ENCODE measurements around the gene CASP14.
"Not testable (repeated sequence)": the region's sequence is repeated elsewhere in the genome, so short reads cannot be mapped to it uniquely, and the experiment has no call there.

The CASP14 gene

GRCh38 chr19:15048885-15049541, at the start of gene CASP14:
Gene CASP14 (plus strand): TSS chr19:15049480. CDS start chr19:15052252, 2,772 bp downstream.
- H3K9me3 ChIP-seq (ENCODE audit: control insufficient read depth, low read length) = no peaks in the 10 kb centered on the region
- no peak within 1 kb of the TSS for H3K9ac ChIP-seq (ENCODE audit: low read length)
- no peak within 1 kb of the TSS for H3K4me3 ChIP-seq (ENCODE audit: low read length)
- H3K36me3 ChIP-seq (ENCODE audit: control insufficient read depth, insufficient read depth, low read length) = no peaks in the 10 kb centered on the region
- H3K27me3 ChIP-seq (ENCODE audit: control insufficient read depth, insufficient read depth, low read length) = no peaks in the 10 kb centered on the region
- H3K4me1 ChIP-seq (ENCODE audit: control insufficient read depth, insufficient read depth, low read length) = no peaks in the 10 kb centered on the region

GRCh38 chr19:15008308-15008707, 41.0 kb upstream of the CASP14 start:
- no peaks in the 10 kb centered on the region for H3K36me3 ChIP-seq (ENCODE audit: control insufficient read depth, insufficient read depth, low read length)
- no peaks in the 10 kb centered on the region for H3K9me3 ChIP-seq (ENCODE audit: control insufficient read depth, low read length)
- no peak overlapping the region for H3K4me3 ChIP-seq (ENCODE audit: low read length)
- H3K27me3 ChIP-seq (ENCODE audit: control insufficient read depth, insufficient read depth, low read length) = peaks cover 17% of the 10 kb centered on the region
- no peaks in the 10 kb centered on the region for H3K4me1 ChIP-seq (ENCODE audit: control insufficient read depth, insufficient read depth, low read length)
- no peak overlapping the region for H3K9ac ChIP-seq (ENCODE audit: low read length)

GRCh38 chr19:15010501-15011300, 38.6 kb upstream of the CASP14 start:
- no peak overlapping the region for H3K4me3 ChIP-seq (ENCODE audit: low read length)

GRCh38 chr19:15014579-15014978, 34.7 kb upstream of the CASP14 start:
- Histone ChIP-seq H3K4me3 (ENCODE audit: low read length) (no peak overlapping the region), H3K27me3 (ENCODE audit: control insufficient read depth, insufficient read depth, low read length) (peaks cover 17% of the 10 kb centered on the region), H3K4me1 (ENCODE audit: control insufficient read depth, insufficient read depth, low read length) (no peaks in the 10 kb centered on the region), H3K9me3 (ENCODE audit: control insufficient read depth, low read length) (no peaks in the 10 kb centered on the region), H3K9ac (ENCODE audit: low read length) (no peak overlapping the region), H3K36me3 (ENCODE audit: control insufficient read depth, insufficient read depth, low read length) (no peaks in the 10 kb centered on the region)

More at GRCh38 chr19:15010501-15011300, 38.6 kb upstream of the CASP14 start:
- no peak overlapping the region for H3K9ac ChIP-seq (ENCODE audit: low read length)
- peaks cover 17% of the 10 kb centered on the region for H3K27me3 ChIP-seq (ENCODE audit: control insufficient read depth, insufficient read depth, low read length)
- H3K9me3 ChIP-seq (ENCODE audit: control insufficient read depth, low read length) = no peaks in the 10 kb centered on the region
- no peaks in the 10 kb centered on the region for H3K4me1 ChIP-seq (ENCODE audit: control insufficient read depth, insufficient read depth, low read length)
- no peaks in the 10 kb centered on the region for H3K36me3 ChIP-seq (ENCODE audit: control insufficient read depth, insufficient read depth, low read length)

- Histone ChIP-seq H3K4me1 (ENCODE audit: control insufficient read depth, insufficient read depth, low read length) (no peaks in the 10 kb centered on the region), H3K27me3 (ENCODE audit: control insufficient read depth, insufficient read depth, low read length) (peaks cover 8% of the 10 kb centered on the region), H3K4me3 (ENCODE audit: low read length) (no peak overlapping the region), H3K9ac (ENCODE audit: low read length) (no peak overlapping the region), H3K36me3 (ENCODE audit: control insufficient read depth, insufficient read depth, low read length) (no peaks in the 10 kb centered on the region), H3K9me3 (ENCODE audit: control insufficient read depth, low read length) (no peaks in the 10 kb centered on the region)
These were observed 33.2 kb upstream of the CASP14 start for GRCh38 chr19:15015946-15016542.

- not testable (repeated sequence) for H3K4me1 ChIP-seq (ENCODE audit: control insufficient read depth, insufficient read depth, low read length); H3K27me3 ChIP-seq (ENCODE audit: control insufficient read depth, insufficient read depth, low read length); H3K36me3 ChIP-seq (ENCODE audit: control insufficient read depth, insufficient read depth, low read length); H3K9ac ChIP-seq (ENCODE audit: low read length); H3K9me3 ChIP-seq (ENCODE audit: control insufficient read depth, low read length); H3K4me3 ChIP-seq (ENCODE audit: low read length)
These were observed 30.4 kb upstream of the CASP14 start for GRCh38 chr19:15018836-15019235.

GRCh38 chr19:15021286-15022007, 27.8 kb upstream of the CASP14 start:
- Histone ChIP-seq H3K36me3 (ENCODE audit: control insufficient read depth, insufficient read depth, low read length) (no peaks in the 10 kb centered on the region), H3K4me1 (ENCODE audit: control insufficient read depth, insufficient read depth, low read length) (no peaks in the 10 kb centered on the region), H3K4me3 (ENCODE audit: low read length) (no peak overlapping the region), H3K27me3 (ENCODE audit: control insufficient read depth, insufficient read depth, low read length) (no peaks in the 10 kb centered on the region), H3K9ac (ENCODE audit: low read length) (no peak overlapping the region), H3K9me3 (ENCODE audit: control insufficient read depth, low read length) (no peaks in the 10 kb centered on the region)

GRCh38 chr19:15022752-15023151, 26.5 kb upstream of the CASP14 start:
- Histone ChIP-seq H3K4me1 (ENCODE audit: control insufficient read depth, insufficient read depth, low read length) (no peaks in the 10 kb centered on the region), H3K36me3 (ENCODE audit: control insufficient read depth, insufficient read depth, low read length) (no peaks in the 10 kb centered on the region), H3K4me3 (ENCODE audit: low read length) (no peak overlapping the region), H3K9me3 (ENCODE audit: control insufficient read depth, low read length) (no peaks in the 10 kb centered on the region), H3K9ac (ENCODE audit: low read length) (no peak overlapping the region), H3K27me3 (ENCODE audit: control insufficient read depth, insufficient read depth, low read length) (no peaks in the 10 kb centered on the region)

- Histone ChIP-seq H3K27me3 (ENCODE audit: control insufficient read depth, insufficient read depth, low read length) (no peaks in the 10 kb centered on the region), H3K4me1 (ENCODE audit: control insufficient read depth, insufficient read depth, low read length) (no peaks in the 10 kb centered on the region), H3K36me3 (ENCODE audit: control insufficient read depth, insufficient read depth, low read length) (no peaks in the 10 kb centered on the region), H3K9ac (ENCODE audit: low read length) (no peak overlapping the region), H3K9me3 (ENCODE audit: control insufficient read depth, low read length) (no peaks in the 10 kb centered on the region), H3K4me3 (ENCODE audit: low read length) (no peak overlapping the region)
These were observed 24.1 kb upstream of the CASP14 start for GRCh38 chr19:15025217-15025616.

- Histone ChIP-seq H3K4me3 (ENCODE audit: low read length) (no peak overlapping the region), H3K9ac (ENCODE audit: low read length) (no peak overlapping the region), H3K36me3 (ENCODE audit: control insufficient read depth, insufficient read depth, low read length) (no peaks in the 10 kb centered on the region), H3K4me1 (ENCODE audit: control insufficient read depth, insufficient read depth, low read length) (no peaks in the 10 kb centered on the region), H3K9me3 (ENCODE audit: control insufficient read depth, low read length) (no peaks in the 10 kb centered on the region), H3K27me3 (ENCODE audit: control insufficient read depth, insufficient read depth, low read length) (peaks cover 4% of the 10 kb centered on the region)
These were observed 20.8 kb upstream of the CASP14 start for GRCh38 chr19:15028490-15028889.

- Histone ChIP-seq H3K9ac (ENCODE audit: low read length) (no peak overlapping the region), H3K4me1 (ENCODE audit: control insufficient read depth, insufficient read depth, low read length) (no peaks in the 10 kb centered on the region), H3K27me3 (ENCODE audit: control insufficient read depth, insufficient read depth, low read length) (peaks cover 4% of the 10 kb centered on the region), H3K36me3 (ENCODE audit: control insufficient read depth, insufficient read depth, low read length) (no peaks in the 10 kb centered on the region), H3K4me3 (ENCODE audit: low read length) (no peak overlapping the region), H3K9me3 (ENCODE audit: control insufficient read depth, low read length) (no peaks in the 10 kb centered on the region)
These were observed 17.6 kb upstream of the CASP14 start for GRCh38 chr19:15031675-15032074.

Data from mucosa of stomach (tissue), 1 donor.